HG02798 (cell line): Measurements from ENCODE around the gene ECE1.
"Not testable (repeated sequence)": the region's sequence is repeated elsewhere in the genome, so short reads cannot be mapped to it uniquely, and the experiment has no call there.

ENCODE experiments used
- ATAC-seq: cut with Tn5 transposase; IDR thresholded peaks from one replicate; pipeline ENCODE4 v1.9.1; 2021; ENCODE audit warnings: mild to moderate bottlenecking; ENCODE audit not compliant: unreplicated experiment, poor library complexity

The ECE1 gene

DNA sequence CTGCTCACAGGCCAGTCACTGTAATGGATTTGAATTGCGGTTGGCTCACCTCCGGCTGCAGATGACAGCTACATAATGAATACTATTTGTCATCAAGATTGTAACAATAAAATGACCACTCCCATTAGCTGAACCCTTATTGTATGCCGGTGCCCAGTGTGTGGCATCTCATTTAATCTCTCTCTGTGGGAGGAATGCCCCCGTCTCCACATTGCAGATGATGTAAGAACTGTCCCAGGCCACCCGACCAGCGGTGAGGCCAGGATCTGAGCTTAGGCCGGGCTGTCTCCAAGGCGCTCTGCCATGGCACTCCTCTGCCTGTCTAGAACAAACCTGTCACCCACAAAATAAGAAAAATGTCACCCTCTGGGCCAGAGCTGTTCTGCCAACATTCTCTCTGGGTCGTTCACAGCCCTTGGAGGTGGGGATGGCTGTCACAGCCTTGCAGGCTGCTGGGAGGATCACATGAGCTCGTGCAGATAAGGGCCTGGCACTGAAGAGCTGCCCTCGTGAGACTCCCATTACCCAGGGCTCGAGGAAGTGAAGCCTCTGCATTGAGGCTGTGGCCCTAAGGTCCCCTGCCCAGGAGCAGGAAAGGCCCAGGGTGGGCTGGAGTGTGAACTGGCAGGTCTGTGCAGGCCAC lies 52.7 kb downstream of the ECE1 start:
- no peak for ATAC-seq

DNA sequence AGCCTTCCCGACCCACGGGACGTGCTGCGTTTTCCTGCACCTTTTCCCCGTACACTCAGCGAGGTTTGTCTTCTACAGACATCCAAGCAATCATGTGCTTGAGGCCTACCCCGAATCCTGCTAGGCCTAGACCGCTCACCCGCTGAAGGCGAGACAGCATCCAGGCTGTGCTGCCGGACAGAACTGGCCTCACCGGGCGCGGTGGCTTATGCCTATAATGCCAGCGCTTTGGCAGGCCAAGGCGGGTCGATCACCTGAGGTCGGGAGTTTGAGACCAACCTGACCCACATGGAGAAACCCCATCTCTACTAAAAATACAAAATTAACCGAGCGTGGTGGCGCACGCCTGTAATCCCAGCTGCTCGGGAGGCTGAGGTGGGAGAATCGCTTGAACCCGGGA lies 54.1 kb downstream of the ECE1 start:
- no peak for ATAC-seq

DNA sequence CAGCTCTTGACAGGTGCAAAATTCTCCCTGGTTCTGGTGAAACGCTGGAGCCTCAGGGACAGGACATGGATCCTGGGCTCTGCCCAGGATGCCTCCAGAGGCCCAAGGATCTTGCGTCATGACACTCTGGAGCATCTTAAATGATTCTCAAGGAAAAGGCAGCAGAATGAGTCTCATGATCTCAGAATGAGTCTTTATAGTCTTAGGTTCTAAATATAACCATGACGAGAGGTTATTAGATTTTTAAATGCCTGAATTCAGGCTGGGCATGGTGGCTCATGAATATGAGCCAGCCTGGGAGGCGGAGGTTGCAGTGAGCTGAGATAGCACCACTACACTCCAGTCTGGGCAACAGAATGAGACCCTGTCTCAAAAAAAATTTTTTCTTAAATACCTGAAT lies 55.5 kb downstream of the ECE1 start:
- ATAC-seq: no peak

DNA sequence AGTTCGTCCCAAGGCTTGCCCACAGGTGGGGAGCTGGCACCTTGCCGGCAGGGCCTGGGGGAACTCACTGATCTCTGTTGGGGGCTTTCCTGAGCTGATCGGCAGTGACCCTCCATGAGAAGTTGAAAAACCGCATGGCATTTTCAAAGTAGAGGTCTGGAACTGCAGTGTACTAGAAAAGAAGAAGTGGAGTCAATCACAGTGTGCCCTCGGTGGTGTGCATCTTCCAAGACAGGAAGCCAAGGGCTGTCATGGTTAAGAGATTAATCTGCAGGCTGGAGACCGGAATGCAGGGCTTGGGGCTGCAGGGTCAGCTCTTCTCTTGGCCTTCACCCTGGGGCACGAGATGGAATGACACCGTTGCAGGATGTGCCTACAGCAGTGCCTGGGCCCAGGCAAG lies 56.8 kb downstream of the ECE1 start:
- no peak for ATAC-seq

DNA sequence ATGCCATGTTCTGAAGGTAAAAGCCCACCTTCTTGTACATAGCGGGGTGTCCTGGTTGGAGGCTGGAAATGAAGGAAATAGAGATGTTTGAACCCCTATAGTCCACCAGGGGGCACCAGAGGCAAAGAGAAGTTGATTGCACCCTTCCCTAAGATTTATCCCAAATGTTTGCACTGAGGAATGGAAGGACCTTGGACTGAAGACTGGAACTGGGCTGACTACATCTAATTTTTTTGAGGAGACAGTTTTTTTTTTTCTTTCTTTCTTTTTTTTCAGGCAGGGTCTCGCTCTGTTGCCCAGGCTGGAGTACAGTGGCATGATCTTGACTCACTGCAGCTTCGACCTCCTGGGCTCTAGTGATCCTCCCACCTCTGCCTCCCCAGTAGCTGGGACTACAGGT lies 58.2 kb downstream of the ECE1 start:
- no peak for ATAC-seq

DNA sequence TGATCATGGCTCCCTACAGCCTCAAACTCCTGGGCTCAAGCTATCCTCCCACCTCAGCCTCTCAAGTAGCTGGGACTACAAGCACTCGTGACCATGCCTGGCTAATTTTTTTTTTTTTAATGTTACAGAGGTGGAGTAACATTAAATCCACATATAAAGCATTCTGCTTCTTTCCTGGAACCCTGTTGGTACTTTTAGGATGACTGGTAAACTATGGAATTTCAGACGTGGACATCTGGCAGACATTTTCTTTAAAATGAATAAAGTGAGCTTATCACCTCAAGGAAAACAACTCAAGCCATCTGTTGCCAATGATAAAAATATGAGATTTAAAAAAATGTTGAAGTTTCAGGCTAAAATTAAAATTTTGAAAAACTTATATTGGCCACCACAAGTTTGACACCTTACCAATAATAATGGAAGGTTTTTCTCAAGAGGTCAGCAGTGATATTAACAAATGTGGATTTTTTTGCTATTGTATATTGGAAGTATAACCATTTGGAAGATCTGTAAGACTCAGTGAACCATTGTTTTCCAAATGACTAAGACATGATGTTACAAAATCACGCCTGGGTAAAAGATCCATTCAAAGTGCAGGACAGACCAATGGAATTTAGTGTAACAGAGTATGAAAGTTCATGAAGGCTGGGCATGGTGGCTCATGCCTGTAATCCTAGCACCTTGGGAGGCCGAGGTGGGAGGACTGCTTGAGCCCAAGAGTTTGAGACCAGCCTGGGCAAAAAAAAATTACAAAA lies 60.8 kb downstream of the ECE1 start:
- ATAC-seq: no peak

DNA sequence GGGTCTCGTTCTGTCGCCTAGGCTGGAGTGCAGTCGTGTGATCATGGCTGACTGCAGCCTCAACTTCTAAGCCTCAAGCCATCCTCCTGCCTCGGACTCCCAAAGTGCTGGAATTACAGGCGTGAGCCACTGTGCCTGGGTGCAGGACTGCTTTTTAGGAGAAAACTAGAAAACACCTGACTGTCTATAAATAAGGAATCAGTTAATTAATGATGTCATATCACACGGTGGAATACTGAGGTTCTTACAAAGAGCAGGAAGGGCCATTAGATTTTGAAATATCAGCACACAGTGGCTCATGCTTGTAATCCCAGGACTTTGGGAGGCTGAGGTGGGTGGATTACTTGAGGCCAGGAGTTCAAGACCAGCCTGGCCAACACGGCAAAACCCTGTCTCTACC lies 62.0 kb downstream of the ECE1 start:
- ATAC-seq: not testable (repeated sequence)

DNA sequence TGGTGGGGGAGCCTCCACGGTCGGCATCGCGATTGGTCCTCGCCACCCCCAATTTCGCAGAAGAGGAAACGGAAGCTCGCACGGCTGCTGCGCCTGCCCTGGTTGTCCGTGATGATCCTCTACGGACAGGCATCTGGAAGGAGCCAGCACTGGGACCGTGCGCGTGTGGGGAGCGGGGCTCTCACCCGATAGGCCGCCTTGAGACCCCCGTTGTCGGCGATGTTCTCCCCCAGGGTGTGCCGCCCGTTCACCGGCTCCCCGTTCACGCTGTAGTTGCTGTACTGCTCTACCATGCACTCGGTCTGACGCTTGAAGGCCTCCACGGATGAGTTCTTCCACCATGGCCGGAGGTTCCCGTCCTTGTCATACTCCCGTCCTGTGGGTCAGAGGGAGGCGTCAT lies 65.2 kb downstream of the ECE1 start:
- no peak for ATAC-seq

DNA sequence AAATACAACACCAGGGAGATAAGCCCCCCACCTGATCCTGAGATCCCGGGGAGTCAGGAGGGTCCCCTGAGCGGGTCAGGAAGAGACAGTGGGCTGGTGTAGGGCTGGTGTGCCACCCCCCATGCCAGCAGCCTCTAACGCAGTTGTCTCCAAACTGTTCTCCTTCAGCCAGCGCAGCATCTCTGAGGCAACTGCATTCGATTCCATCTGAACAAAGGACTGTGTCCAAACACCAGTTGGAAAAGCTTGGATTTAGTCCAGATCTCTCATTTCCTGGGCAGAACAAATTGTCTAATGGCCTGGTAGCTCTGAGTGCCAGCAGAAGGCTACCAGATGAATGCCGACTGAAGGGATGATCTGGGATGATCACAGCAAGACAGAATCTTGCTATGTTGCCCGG lies 69.4 kb downstream of the ECE1 start:
- no peak for ATAC-seq

DNA sequence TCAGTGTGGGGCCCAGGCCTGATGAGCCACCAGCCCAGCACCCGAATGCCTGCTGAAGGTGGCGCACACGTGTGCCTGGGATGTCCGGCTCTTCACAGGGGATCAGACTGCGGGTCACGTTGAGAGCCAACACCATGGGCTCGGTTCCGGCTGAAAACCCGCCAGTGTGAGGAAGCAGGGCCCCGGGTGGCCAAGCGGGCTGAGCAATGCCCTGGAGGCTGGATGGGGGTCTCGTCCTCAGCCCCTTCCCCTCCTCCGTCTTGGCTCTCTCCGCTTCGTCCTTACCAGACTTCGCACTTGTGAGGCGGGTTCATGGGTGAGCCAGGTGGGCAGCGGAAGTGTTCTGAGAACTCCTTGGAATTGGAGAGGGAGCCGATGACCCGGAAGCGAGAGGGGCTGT lies 70.6 kb downstream of the ECE1 start:
- ATAC-seq: no peak

DNA sequence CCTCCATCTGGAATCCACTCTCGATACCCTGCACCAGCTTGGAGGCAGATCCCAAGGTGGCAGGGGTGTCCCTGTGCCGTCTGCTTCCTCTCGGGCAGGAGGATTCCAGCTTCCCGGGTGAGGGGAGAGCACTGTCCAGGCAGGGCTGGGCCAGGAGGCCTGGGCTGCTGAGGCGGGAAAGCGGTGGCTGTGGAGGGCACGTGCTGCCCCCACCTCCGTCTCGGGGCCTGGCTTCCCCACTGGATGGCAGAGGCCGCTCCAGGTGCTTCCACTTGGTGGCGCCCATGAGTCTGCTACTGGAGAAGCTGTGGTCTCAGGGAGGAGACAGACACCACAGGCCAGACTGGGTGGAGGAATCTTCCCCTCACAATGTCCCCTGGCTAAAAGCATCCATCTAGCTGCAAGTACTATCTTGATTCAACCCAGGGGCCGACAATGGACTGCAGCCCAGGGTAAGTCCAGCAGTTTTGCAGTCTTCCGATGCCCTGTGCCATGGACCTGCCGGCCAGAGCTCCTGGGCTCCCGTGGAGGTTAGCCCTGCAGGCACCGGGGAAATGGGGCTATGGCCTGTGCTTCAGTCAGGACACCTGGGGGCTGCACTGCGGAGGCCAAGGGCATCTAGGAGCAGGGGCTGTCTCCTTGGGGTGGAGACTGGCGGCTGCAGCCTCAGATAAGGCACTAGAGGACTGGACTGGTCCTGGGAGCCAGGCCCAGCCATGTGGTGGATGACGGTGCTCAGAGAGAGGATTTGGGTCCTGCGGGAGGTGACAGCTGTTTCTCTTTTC lies 72.3 kb downstream of the ECE1 start:
- no peak for ATAC-seq

DNA sequence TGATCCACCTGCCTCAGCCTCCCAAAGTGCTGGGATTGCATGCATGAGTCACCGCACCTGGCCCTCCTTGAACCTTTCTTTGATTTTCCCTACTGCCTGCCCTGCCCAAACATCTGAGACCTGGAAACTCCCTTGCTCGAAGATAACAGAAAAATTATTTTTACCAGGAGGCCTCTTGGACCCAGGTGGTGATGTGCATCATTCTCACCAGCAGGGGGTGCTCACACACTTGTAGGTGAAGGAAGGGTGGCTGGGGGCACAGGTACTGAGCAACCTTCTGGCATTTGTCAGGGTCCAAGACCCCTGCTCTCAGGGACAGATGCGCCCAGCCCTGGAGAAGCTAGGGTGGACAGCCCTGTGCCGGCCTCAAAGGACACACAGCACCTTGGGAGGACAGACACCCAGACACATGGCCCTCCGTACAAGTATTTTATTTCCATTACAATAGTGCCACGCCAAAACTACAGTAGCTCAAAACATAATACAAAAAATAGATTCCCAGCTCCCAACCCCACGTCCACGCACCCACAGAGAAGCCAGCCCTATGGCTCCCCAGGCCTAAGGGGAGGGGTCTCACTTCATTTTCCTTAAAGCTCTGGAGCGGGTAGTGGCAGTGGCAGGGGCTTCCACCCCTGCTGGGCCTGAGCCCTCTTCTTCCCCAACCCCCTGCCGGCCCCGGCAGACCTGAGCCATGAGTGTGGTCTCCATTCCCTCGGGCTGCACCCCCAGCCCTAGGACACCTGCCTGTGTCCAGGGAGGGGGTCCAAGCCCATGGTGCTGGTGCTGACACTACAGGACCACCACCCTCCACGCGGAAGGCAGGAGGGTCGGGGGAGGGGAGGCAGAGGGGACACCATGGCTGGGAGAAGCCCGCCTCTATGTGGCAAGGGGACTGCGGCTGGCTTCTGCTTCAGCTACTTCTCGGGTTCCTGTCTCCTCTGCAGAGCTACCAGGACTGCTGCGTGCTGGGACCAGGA lies 73.1 kb downstream of the ECE1 start:
- ATAC-seq: no peak

DNA sequence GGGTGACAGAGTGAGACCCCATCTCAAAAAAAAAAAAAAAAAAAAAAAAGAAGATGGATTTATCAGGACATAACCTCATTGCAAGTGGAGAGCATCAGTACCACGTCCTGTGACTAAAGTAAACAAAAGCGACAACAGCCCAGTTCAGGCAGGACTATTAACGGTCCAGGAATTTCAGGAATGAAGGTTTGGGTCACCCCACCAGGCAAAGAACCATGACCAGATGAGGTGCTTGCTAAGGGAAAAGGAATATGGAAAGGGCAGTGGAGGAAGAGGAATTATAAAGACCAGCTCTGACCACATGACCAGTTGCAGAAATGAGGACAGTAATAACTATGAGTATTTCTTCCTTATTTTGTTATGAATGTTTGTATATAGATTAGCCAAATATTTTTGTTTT lies 78.1 kb downstream of the ECE1 start:
- no peak for ATAC-seq

DNA sequence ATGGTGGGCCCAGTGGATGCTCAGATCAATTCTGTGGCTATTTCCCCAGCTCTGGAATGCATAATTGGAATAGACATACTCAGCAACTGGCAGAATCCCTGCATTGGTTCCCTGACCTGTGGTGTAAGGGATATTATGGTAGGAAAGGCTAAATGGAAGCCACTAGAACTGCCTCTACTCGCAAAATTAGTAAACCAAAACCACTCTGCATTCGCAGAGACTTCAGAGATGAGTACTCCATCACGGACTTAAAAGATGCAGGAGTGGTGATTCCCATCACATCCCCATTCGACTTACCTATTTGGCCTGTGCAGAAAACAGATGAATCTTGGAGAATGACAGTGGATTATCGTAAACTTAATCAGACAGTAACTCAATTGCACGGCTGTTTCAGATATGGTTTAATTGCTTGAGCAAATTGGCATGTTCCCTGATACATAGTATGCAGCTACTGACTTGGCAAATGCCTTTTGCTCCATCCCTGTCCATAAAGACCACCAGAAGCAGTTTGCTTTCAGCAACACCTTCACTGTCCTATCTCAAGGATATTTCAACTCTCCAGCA lies 82.0 kb downstream of the ECE1 start:
- not testable (repeated sequence) for ATAC-seq

DNA sequence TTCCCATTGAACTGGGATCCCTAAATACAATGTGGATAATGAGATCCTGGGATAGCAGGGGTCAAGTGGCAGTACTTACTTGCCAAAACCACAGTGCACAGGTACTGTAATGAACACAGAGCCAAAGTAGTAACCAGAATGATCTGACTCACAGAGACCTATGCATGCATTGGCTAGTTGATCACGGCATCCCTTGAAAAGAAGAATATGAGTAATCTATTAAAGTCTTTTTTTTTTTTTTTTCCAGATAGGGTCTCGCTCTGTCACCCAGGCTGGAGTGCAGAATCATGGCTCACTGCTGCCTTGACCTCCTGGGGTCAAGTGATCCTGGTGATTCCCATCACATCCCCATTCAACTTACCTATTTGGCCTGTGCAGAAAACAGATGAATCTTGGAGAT lies 84.1 kb downstream of the ECE1 start:
- ATAC-seq: no peak

DNA sequence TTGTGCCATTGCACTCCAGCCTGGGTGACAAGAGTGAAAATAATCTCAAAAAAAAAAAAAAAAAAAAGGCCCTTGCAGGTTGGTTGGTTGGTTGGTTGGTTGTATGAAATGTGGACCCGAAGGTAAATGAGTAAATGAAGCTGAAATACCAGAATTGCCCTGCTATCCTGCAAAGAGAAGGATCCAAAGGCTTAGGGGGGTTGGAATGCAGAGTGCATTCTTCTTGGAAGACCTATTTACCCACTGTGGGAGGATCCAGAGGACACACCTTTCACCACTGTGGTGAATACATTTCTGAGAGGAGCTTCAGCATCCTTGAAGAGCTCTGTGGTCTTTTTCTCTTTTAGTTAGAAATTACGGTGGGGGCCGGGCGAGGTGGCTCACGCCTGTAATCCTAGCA lies 84.8 kb downstream of the ECE1 start:
- no peak for ATAC-seq

DNA sequence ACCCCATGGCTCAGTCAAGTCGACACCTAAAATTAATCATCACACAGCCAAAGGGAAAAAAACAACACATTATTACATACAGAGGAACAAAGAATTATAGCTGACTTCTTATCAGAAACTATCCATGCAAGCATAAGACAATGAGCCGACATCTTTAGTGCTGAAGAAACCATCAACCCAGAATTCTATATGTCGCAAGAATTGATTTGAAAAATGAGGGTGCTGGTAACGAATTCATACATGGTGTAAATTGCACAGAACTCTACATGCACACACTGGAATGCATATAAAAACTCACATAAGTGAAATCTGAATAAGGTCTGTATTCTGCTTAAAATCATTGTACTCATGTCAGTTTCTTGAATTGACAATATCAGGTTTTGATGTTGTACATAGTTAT lies 88.6 kb downstream of the ECE1 start:
- ATAC-seq: no peak

DNA sequence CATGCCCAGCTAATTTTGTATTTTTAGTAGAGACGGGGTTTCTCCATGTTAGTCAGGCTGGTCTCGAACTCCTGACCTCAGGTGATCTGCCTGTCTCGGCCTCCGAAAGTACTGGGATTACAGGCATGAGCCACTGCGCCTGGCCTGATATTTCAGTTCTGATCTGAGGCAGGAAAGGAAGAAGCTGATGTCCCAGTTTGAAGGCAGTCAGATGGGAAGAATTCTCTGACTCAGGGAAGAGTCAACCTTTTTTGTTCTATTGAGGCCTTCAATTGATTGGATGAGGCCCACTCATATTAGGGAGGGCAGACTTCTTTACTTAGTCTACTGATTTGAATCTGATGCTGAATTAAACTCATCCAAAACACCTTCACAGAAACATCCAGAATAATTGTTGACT lies 89.0 kb downstream of the ECE1 start:
- not testable (repeated sequence) for ATAC-seq

DNA sequence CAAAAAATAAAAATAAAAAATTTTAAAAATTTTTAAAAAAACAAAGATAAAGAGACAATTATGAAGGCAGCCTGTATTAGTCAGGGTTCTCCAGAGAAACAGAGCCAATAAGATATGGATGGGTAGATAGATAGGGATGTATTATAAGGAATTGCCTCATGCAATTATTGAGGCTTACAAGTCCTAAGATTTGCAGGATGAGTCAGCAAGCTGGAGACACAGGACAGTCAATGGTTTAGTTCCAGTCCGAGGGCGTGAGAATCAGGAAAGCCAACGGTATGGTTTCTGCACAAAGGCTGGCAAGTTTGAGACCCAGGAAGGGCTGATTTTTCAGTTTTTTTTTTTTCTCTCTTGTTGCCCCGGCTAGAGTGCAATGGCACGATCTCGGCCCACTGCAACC lies 89.5 kb downstream of the ECE1 start:
- no peak for ATAC-seq

DNA sequence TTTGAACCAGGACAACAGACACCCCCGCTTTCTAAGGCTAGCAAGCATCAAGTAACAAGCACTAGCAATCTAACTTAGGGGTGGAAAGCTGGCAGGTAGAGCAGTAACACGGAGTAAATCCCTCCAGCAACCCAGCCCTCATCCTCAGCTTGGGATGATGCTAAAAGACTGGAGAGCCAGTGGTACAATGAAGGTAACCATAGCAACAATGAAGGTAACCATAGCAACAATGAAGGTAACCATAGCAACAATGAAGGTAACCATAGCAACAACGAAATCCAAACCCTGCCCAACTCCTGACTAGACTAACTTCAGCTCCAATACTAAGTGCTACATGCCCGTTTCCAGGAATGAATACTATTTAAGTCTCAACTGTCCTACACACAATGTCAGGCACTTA lies 91.3 kb downstream of the ECE1 start:
- ATAC-seq: no peak
